ENCODE measurements around the gene KRTAP29-1. TPM values are rescaled to one million over a fixed set of nuclear protein-coding genes. Genes with fewer than 3 reads are reported as not detected.

KRTAP29-1 gene
- total RNA-seq, 1 donor from 2014 or later = not detected

DNA sequence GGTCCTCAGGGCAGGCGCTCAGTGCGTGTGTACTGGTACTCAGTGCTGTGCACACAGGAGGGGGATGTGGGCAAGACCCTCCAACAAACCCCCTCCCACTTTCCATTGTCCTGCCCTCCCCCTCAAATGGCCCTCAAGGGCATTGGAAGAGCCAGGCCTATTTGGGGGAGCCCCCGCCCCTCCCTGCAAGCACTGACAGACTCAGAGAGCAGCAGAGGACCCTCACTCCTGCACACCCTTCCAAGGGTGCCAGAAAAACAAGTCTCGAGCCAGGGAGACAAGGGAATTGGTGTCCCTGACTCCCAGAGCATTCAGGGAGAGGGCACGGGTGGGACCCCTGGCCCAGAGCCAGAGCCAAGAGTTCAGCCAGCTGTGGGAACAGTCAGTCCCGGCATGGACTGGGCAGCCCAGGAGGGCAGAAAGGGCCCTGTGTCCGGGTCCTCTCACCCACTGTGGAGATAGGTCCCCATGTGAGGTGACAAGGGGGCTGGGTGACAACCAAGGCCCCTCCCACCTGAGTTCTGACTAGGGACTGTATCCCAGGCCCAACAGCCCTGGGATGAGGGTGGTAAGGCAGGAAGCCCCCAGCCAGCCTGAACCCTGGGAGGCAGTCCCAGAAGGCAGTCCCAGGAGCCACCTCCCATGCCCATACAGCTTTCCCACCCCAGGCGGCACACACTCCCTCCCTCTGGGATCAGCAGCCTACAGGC is 24.9 kb upstream of the KRTAP29-1 start:
- no peak for DNase-seq

DNA sequence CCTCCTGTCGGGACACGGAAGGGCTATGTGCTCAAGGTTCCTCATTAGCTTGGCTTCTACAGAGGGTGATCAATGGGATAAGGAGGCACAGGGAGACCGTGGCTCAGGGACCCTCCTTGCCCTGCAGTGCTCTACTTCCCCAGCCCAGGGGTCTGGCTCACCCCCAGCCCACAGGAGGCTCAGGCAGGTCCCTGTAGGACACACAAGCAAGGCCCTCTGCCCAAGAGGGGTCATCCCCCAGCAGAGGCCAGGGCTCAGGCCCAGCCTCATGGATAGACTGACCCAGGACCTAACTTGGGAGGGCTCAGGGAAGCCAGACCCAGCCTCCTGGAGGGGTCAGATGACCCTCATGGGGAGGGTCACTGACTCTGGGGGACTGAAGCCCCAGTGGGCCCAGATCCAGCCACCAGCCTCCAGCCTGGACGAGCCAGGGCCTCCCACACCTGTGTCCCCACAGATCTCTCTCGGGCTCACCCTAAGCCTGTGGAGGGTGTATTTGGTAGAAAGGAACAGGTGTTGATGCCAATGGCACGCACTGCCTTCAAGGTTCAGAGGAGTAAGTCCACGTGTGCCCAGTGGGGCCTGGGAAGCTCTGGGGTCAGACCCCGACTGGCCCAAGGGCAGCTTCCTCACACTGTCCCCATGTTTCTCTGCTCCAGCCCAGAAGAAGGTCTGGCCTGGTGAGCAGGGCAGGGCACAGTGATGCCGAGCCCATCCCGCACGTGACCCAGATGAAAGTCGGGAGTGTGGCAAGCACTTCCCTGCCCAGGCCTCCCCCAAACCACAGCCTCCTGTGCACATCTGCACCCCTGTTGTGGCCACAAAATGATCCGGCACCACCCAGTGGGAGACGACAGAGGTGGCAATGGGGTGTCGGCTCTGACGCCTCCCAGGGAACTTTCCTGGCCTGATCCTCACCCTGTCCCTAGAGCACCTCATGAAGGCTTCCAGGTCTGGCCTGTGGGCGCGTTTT is 23.8 kb upstream of the KRTAP29-1 start:
- no peak for DNase-seq

DNA sequence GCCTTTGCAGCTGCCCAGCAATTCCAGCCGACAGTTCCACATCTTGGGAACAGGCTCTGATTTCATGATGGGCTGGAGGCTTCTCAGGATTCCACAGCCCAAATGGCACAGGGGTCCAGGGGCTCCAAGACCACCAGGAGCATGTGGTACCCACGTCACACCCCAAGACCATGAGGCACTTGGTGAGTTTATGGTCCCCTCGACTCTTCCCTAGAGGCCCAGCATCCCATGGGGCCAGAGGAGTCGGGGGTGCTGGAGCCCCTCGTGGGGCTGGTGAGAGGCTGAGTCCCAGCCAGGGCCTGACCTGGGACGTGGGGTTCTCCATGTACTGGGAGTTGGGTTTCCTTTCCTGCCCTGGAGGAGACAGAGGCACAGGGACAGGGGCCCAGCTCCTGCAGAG is 23.0 kb upstream of the KRTAP29-1 start:
- DNase-seq = no peak

DNA sequence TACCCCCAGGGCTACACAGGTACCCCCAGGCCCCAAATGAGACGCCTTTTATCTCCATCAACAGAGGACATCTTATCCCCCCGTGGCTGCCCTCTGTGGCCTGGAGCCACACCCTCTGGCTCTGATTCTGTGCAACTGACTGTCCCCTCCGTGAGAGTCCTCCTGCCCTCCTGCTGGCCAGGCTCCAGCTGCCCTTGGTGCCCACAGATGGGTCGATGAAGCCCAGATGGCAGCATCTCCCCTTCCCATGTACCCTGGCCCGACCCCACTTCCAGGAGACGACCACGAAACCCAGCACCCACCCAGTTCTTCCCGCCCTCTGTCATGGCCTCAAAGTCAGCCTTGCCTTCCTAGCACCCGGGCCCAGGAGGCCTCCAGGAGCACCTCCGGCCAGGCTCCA is 22.5 kb upstream of the KRTAP29-1 start:
- no peak for DNase-seq

- DNase-seq = peak; percentile 12
Observed at GRCh38 chr17:41324180-41325075, 21.8 kb upstream of the KRTAP29-1 start.

- DNase-seq = no peak
Observed at GRCh38 chr17:41322903-41323895, 20.5 kb upstream of the KRTAP29-1 start.

- peak; percentile 68 for DNase-seq
Observed at GRCh38 chr17:41322094-41322902, 19.6 kb upstream of the KRTAP29-1 start.

DNA sequence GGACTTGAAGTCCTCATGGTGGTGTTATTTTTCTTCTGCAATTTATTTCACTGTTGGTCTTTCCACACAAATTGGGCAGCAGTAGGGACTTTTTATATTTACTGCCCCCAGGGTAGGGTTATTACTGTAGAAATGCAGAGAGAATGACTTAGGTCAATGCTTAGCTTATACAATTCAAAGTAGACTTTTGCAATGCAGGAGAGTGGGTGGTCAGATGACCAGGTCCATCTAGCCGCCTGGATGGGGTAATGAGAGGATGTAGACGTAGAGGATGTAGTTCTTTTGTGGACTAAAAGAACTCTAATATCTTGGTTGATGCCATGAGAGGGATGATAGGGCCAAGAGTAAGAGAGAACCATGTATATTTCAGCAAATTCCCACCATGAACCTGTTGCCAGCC is 15.6 kb upstream of the KRTAP29-1 start:
- no peak for DNase-seq

GRCh38 chr17:41315814-41316445 is 13.3 kb upstream of the KRTAP29-1 start:
- no peak for DNase-seq

DNA sequence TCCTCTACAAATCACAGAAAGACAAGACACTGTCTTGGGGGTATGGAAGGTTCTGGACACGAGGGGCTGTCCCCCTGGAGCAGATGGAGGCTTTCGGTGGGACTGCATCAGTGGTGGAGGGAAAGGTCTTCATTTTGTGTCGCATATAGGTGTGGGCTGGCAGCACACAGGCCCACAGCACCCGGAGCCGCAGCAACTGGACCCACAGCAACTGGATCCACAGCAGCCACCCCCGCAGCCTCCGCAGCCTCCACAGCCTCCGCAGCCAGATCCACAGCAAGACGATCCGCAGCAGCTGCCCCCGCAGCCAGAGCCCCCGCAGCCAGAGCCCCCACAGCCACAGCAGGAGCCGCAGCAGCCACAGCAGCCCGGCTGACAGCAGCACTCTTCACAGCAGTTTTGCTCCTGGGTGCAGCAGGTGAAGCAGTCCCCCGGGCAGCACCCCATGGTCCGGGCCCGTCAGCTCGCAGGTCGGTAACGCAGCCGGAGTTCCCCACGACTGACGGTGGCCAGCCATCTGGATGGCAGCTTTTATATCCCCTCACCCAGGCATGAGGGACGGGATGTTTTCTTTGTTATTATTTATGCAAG is 12.6 kb upstream of the KRTAP29-1 start, which contains the start of gene KRTAP17-1:
KRTAP17-1 (minus strand) TSS at position 507 of the 591 bp plus-strand sequence; CDS start at position 447, 60 bp downstream.
- DNase-seq = no peak

DNA sequence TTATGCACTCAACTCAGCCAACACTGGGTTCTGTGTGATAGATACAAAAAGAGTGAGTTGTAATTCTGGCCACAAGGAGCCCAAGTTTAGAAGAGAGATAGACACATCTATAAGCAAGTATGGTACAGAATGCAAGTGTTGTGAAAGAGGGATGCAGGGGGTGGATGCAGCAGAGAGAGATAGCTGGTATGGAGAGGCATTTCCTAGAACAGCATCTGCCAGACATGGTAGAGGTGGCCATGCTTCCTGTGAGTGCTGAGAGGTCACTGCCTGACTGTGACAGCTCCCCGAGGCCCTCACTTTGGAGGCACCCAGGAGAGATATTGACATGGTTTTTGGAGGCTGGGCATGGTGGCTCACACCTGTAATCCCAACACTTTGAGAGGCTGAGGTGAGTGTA is 8.5 kb upstream of the KRTAP29-1 start:
- no peak for DNase-seq

DNA sequence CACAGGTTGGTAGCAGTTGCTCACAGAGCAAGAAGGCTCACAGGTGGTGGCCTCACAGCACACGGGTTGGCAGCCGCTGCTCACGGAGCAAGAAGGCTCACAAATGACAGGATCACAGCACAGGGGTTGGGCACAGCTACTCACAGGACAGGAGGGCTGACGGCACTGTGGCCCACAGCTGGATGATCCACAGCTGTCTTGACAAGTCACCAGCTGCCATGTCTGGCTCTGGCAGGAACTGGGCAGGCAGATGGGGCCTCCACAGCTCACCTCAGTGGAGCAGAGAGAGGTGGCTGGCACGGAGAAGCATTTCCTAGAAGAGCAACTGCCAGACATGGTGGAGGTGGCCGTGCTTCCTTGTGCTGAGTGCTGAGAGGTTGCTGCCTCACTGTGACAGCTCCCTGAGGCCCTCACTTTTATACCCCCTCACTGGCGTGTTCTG is 6.3 kb upstream of the KRTAP29-1 start, which contains the start of gene KRTAP16-1:
KRTAP16-1 (minus strand) TSS at position 392 of the 442 bp plus-strand sequence; CDS start at position 336, 56 bp downstream.
- no peak for DNase-seq

- no peak for DNase-seq
Observed at GRCh38 chr17:41308251-41308917, 5.7 kb upstream of the KRTAP29-1 start.

- DNase-seq = no peak
Observed at GRCh38 chr17:41307647-41308046, 5.0 kb upstream of the KRTAP29-1 start.

DNA sequence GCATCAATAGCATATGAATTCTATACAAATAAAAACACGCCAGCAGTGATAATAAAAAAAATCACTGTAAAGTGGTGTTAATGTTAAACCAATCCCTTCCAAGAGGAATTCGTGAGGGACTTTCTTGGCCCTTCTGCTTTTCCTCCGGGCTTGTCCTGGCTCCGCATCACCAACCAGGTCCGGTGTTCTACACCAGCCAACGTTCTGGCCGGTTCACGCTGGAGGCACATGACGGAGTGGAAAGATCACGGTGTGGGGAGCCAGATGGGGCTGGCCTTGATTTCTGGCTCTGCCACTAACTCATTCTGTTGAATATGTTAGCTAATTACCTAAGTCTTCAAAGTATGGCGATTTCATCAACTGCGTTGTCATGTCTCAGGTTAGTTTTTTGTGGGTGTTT is 1.4 kb upstream of the KRTAP29-1 start:
- no peak for DNase-seq

DNA sequence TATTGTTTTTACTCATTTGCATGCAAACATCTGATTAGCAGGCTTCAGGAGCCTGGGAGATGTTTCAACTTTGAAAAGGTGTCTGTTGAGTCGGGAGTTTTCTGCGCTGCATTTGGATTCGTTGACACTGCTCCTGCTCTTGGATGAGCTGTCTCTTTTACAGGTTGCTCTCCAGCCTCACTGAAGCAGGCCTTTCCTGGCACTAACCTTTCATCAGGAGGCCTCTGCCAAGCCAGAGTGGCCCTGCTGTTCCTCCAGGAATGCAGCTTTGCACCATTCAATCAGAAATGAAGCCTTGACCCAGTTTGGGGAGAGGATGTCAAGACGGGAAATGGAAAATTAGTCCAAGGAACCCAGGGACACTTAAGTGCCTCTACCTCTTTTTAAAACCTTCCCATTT is 330 bp upstream of the KRTAP29-1 start:
- no peak for DNase-seq

DNA sequence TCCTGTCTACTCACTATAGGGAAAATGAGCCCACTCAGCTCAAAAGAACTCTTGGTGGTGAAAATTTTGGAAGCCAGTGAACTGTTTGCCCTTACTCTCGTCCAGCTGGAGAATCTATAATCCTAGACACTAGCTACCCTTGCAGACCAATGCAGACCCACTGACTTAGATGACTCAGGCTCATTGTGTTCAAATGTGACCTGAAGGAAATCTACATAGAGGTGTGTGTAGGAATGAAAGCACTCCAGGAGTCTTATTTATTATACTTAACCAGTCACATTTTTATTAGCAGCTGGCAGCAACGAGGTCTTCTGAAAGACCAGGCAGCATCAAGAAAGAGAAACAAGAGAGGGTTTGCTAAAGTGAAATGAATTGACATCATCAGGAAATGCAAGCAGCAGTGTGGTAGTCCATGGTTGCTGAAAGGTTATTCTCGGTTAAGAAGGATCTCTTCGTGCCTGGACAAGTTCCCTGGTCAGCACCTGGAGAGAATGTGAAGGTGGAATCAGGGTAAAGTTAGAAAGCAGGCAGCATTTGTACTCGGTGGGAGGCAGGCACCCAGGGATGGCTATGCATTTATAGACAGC is 1.4 kb downstream of the KRTAP29-1 start:
- DNase-seq = no peak

DNA sequence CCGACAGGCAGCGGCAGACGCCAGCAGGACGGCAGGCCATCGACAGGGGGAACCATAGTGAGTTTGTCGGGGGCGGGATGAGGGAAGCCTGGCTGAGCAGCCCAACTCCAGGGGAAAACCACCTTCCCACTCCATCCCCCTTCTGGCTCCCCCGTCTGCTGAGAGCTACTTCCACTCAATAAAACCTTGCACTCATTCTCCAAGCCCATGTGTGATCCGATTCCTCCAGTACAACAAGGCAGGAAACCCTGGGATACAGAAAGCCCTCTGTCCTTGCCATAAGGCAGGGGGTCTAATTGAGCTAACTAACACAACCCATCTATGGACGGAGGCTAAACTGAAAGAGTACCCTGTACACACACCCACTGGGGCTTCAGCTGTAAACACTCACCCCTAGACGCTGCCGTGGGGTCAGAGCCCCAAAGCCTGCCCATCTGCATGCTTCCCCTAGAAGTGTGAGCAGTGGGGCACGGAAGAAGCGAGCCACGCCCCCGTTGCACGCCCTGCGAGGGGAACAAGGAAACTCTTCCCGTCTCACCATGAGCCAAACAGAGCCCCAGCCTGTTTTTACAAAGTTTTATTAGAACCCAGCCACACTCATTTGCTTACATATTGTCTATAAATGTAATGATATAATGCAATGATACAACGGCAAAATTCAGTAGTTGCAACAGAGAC is 4.1 kb downstream of the KRTAP29-1 start:
- DNase-seq = no peak

All from dermis blood vessel endothelial cell (primary cell).